ENCODE measurements around the gene MTRF1L. TPM values are rescaled to one million over a fixed set of nuclear protein-coding genes. Genes with fewer than 3 reads are reported as not detected.
"Not testable (repeated sequence)": the region's sequence is repeated elsewhere in the genome, so short reads cannot be mapped to it uniquely, and the experiment has no call there.

MTRF1L gene
- total RNA-seq, 1 donor from 2014 or later, result 17.6 TPM

DNA sequence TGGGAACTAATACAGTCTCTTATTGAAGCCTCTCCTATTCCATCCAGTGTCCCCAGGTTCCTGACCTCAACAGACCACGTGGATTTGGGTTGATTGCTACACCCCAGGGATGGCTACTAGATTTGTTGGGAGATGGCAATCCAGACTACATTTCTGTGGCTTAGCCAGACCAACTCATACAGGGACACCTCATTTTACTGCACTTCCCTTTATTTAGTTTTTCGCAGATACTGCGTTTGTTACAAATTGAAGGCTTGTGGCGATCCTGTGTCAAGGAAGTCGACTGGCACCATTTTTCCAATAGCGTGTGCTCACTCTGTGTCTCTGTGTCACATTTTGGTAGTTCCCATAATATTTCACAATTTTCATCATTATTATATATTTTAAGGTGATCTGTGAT lies 10.3 kb upstream of the MTRF1L start:
- Mint-ChIP-seq H3K27ac (ENCODE audit: unreplicated experiment) (peak overlapping the region; percentile 41), H3K4me3 (ENCODE audit: unreplicated experiment) (no peak overlapping the region), H3K9me3 (ENCODE audit: low read depth) (no peaks in the 10 kb centered on the region), H3K36me3 (ENCODE audit: low read depth) (no peaks in the 10 kb centered on the region), H3K27me3 (ENCODE audit: low read depth) (no peaks in the 10 kb centered on the region), H3K4me1 (ENCODE audit: low read depth) (peaks cover 13% of the 10 kb centered on the region)
- no peak for DNase-seq (ENCODE audit: low spot score)
- TF ChIP-seq, protein P1, sequence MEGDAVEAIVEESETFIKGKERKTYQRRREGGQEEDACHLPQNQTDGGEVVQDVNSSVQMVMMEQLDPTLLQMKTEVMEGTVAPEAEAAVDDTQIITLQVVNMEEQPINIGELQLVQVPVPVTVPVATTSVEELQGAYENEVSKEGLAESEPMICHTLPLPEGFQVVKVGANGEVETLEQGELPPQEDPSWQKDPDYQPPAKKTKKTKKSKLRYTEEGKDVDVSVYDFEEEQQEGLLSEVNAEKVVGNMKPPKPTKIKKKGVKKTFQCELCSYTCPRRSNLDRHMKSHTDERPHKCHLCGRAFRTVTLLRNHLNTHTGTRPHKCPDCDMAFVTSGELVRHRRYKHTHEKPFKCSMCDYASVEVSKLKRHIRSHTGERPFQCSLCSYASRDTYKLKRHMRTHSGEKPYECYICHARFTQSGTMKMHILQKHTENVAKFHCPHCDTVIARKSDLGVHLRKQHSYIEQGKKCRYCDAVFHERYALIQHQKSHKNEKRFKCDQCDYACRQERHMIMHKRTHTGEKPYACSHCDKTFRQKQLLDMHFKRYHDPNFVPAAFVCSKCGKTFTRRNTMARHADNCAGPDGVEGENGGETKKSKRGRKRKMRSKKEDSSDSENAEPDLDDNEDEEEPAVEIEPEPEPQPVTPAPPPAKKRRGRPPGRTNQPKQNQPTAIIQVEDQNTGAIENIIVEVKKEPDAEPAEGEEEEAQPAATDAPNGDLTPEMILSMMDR (IDR thresholded peaks at IDR 0.05), result no peak

DNA sequence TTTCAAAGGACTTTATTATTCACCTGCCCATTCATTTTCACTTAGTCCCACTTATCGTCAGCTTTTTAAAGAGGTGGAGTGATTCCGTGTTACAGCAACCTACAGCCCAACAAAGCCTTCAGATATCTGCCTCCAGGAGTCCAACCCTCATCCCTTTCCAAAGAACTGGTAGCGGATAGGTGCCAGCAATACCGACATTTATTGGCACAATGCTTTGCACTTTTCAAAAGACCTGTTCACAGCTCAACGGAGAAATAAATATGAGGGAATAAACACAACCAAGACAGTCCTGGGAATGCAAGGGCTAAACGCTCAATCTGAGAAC lies 819 bp upstream of the MTRF1L start:
- Mint-ChIP-seq H3K9me3 (ENCODE audit: low read depth) (no peaks in the 10 kb centered on the region), H3K27me3 (ENCODE audit: low read depth) (no peaks in the 10 kb centered on the region), H3K36me3 (ENCODE audit: low read depth) (peaks cover 3% of the 10 kb centered on the region), H3K27ac (ENCODE audit: unreplicated experiment) (peak overlapping the region; percentile 94), H3K4me3 (ENCODE audit: unreplicated experiment) (peak overlapping the region; percentile 92), H3K4me1 (ENCODE audit: low read depth) (peaks cover 34% of the 10 kb centered on the region)
- no peak for DNase-seq (ENCODE audit: low spot score)
- TF ChIP-seq, protein P1 (IDR thresholded peaks at IDR 0.05), result no peak

DNA sequence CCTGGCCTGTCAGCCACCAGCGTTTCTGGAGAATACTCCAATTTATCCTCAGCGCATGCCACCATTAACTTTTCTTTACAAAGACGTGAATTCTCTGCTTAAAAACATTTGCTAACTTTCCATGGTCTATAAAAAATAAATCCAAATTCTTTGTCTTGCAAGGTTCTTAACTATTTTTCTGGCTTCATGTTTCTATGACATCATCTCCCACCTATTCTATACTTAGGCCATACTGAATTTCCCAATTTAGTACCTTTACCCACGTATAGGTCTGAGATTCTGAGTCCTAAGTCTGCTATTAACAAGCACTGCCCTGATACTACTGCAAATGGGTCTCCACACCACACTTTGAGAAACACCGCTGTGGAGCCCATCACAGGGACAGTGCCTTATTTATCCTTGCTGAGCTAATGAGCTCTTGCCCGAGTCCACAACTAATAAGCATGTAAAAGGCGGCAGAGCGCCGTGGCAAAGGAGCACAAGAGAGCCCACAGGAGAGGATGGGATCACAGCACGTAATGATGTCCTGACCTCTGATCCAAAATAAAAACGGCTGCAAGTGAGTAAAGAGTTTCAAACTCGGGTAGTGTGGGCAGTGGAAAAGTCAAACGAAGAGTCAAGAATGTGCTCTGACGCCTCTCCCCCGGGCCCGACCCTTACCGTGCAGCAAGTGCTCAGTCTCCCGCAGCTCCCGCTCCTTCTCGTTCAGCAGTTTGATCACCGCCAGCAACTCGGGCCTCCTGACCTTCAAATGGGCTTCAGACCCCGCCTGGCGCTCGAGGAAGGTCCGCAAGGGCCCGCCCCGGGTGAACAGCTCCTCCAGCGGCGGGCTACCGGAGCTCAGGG lies 519 bp downstream of the MTRF1L start:
- peaks cover 38% of the 10 kb centered on the region for H3K4me1 Mint-ChIP-seq (ENCODE audit: low read depth)
- peak overlapping the region; percentile 94 for H3K27ac Mint-ChIP-seq (ENCODE audit: unreplicated experiment)
- no peaks in the 10 kb centered on the region for H3K27me3 Mint-ChIP-seq (ENCODE audit: low read depth)
- no peak for DNase-seq (ENCODE audit: low spot score)
- peaks cover 6% of the 10 kb centered on the region for H3K36me3 Mint-ChIP-seq (ENCODE audit: low read depth)
- H3K9me3 Mint-ChIP-seq (ENCODE audit: low read depth), result no peaks in the 10 kb centered on the region
- TF ChIP-seq, protein P1 (IDR thresholded peaks at IDR 0.05), result peak; percentile 29
- peak overlapping the region; percentile 92 for H3K4me3 Mint-ChIP-seq (ENCODE audit: unreplicated experiment)

DNA sequence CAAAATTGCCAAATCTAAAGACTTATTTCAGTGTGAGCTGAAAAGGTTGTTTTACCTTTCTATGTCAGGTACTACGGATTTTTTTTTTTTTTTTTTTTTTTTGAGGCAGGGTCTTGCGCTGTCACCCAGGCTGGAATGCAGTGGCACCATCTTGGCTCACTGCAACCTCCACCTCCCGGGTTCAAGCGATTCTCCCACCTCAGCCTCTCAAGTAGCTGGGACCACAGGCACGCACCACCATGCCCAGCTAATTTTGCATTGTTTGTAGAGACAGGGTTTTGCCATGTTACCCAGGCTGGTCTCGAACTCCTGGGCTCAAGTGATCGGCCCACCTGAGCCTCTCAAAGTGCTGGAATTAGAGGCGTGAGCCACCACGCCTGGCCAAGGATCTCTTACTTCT lies 1.7 kb downstream of the MTRF1L start:
- not testable (repeated sequence) for DNase-seq (ENCODE audit: low spot score); H3K9me3 Mint-ChIP-seq (ENCODE audit: low read depth); H3K27me3 Mint-ChIP-seq (ENCODE audit: low read depth); H3K27ac Mint-ChIP-seq (ENCODE audit: unreplicated experiment); H3K36me3 Mint-ChIP-seq (ENCODE audit: low read depth)
- H3K4me3 Mint-ChIP-seq (ENCODE audit: unreplicated experiment), result peak overlapping the region; percentile 92
- H3K4me1 Mint-ChIP-seq (ENCODE audit: low read depth), result peaks cover 40% of the 10 kb centered on the region

DNA sequence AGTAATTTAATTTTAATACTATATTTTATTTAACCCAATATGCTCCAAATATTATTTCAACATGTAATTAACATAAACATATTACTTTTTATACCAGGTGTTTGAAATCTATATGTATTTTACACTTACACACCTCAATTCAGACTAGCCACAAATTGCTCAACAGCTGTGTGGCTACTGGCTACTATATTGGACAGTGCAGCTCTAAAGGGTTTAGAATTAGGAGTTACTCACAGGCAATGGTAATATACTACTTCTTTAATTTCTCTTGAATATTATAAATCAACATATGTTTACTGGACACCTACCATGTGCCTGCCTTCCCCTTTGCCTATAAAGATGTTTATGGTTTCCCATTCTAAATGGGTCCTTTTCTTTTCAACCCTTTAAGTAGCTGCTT lies 2.3 kb downstream of the MTRF1L start:
- no peaks in the 10 kb centered on the region for H3K27me3 Mint-ChIP-seq (ENCODE audit: low read depth)
- H3K36me3 Mint-ChIP-seq (ENCODE audit: low read depth), result peaks cover 8% of the 10 kb centered on the region
- peaks cover 40% of the 10 kb centered on the region for H3K4me1 Mint-ChIP-seq (ENCODE audit: low read depth)
- DNase-seq (ENCODE audit: low spot score), result no peak
- H3K4me3 Mint-ChIP-seq (ENCODE audit: unreplicated experiment), result peak overlapping the region; percentile 17
- H3K9me3 Mint-ChIP-seq (ENCODE audit: low read depth), result no peaks in the 10 kb centered on the region
- peak overlapping the region; percentile 61 for H3K27ac Mint-ChIP-seq (ENCODE audit: unreplicated experiment)
- TF ChIP-seq, protein P1 (IDR thresholded peaks at IDR 0.05), result no peak

DNA sequence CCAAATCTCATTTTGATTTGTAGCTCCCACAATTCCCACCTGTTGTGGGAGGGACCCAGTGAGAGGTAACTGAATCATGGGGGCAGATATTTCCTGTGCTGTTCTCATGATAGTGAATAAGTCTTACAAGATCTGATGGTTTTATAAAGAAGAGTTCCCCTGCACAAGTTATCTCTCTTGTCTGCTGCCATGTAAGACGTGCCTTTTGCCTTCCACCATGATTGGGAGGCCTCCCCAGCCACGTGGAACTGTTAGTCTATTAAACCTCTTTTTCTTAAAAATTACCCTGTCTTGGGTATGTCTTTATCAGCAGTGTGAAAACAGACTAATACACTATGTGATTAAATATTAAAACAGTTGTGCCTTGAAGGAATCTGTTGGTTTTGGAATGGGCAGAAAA lies 3.0 kb downstream of the MTRF1L start:
- H3K27me3 Mint-ChIP-seq (ENCODE audit: low read depth); H3K36me3 Mint-ChIP-seq (ENCODE audit: low read depth); H3K9me3 Mint-ChIP-seq (ENCODE audit: low read depth); DNase-seq (ENCODE audit: low spot score): not testable (repeated sequence)
- peak overlapping the region; percentile 37 for H3K27ac Mint-ChIP-seq (ENCODE audit: unreplicated experiment)
- peaks cover 40% of the 10 kb centered on the region for H3K4me1 Mint-ChIP-seq (ENCODE audit: low read depth)
- H3K4me3 Mint-ChIP-seq (ENCODE audit: unreplicated experiment), result peak overlapping the region; percentile 24
